HG03439 (cell line): ENCODE measurements around the gene KIF13A.
"Not testable (repeated sequence)": the region's sequence is repeated elsewhere in the genome, so short reads cannot be mapped to it uniquely, and the experiment has no call there.

Source experiments
- ATAC-seq: cut with Tn5 transposase; IDR thresholded peaks from one replicate; pipeline ENCODE4 v1.9.1; 2021; ENCODE audit warnings: mild to moderate bottlenecking, moderate library complexity; ENCODE audit not compliant: unreplicated experiment

KIF13A gene

GRCh38 chr6:17987447-17987696, at the start of gene KIF13A:
TSS of gene KIF13A (minus strand) at chr6:17987635. CDS start at chr6:17987463, 172 bp downstream.
- peak; percentile 30 for ATAC-seq

- no peak for ATAC-seq
Observed at GRCh38 chr6:18036781-18037180, 49.3 kb upstream of the KIF13A start.

- no peak for ATAC-seq
Observed at GRCh38 chr6:18035330-18035854, 48.0 kb upstream of the KIF13A start.

GRCh38 chr6:18034798-18035202, 47.4 kb upstream of the KIF13A start:
- ATAC-seq, result no peak

GRCh38 chr6:18031680-18032256, 44.3 kb upstream of the KIF13A start:
- ATAC-seq, result no peak

GRCh38 chr6:18031189-18031588, 43.8 kb upstream of the KIF13A start:
- no peak for ATAC-seq

GRCh38 chr6:18028332-18028731, 40.9 kb upstream of the KIF13A start:
- no peak for ATAC-seq

- ATAC-seq, result no peak
Observed at GRCh38 chr6:18025596-18025995, 38.2 kb upstream of the KIF13A start.

- no peak for ATAC-seq
Observed at GRCh38 chr6:18024876-18025275, 37.4 kb upstream of the KIF13A start.

- ATAC-seq, result no peak
Observed at GRCh38 chr6:18023891-18024290, 36.5 kb upstream of the KIF13A start.

- no peak for ATAC-seq
Observed at GRCh38 chr6:18022398-18023231, 35.2 kb upstream of the KIF13A start.

- ATAC-seq, result no peak
Observed at GRCh38 chr6:18021166-18021850, 33.9 kb upstream of the KIF13A start.

GRCh38 chr6:18020545-18020944, 33.1 kb upstream of the KIF13A start:
- ATAC-seq, result not testable (repeated sequence)

- ATAC-seq, result no peak
Observed at GRCh38 chr6:18019539-18020534, 32.4 kb upstream of the KIF13A start.

GRCh38 chr6:18019133-18019532, 31.7 kb upstream of the KIF13A start:
- not testable (repeated sequence) for ATAC-seq

GRCh38 chr6:18016698-18017097, 29.3 kb upstream of the KIF13A start:
- ATAC-seq, result no peak

- no peak for ATAC-seq
Observed at GRCh38 chr6:18016133-18016532, 28.7 kb upstream of the KIF13A start.

GRCh38 chr6:18011287-18011686, 23.9 kb upstream of the KIF13A start:
- ATAC-seq, result no peak

GRCh38 chr6:18010540-18010939, 23.1 kb upstream of the KIF13A start:
- not testable (repeated sequence) for ATAC-seq

GRCh38 chr6:18004256-18004985, 17.0 kb upstream of the KIF13A start:
- ATAC-seq, result no peak
